ENCODE data around the gene IZUMO1.
"Not testable (repeated sequence)": the region's sequence is repeated elsewhere in the genome, so short reads cannot be mapped to it uniquely, and the experiment has no call there.

IZUMO1 gene

DNA sequence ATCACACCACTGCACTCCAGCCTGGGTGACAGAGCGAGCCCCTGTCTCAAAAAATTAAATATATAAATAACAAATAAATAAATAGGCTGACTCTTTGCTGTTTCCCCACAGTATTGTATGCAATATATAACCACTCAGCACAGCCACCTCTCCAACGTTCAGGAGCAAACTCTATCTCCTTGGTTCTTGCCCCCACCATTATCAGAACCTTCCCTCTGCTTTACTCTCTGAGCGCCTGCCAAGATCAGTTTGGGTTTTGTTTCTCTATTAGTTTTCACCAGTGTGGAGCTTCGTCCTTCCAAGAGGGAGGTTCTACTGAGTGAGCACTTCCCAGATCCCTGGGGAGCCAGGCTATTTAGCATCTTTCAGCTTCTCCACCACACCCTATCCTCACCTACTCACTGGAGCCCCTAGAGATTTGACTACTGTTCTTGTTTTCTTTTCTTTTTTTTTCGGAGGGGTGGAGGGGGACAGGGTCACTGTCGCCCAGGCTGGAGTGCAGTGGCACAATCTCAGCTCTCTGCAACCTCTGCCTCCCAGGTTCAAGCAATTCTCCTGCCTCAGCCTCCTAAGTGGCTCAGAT is 21.6 kb upstream of the IZUMO1 start:
- H4K12ac ChIP-seq (ENCODE audit: low read depth, low read length); H3K79me1 ChIP-seq (ENCODE audit: low read length); H3K9me3 ChIP-seq (ENCODE audit: insufficient read depth, low read depth, low read length); H3K4me2 ChIP-seq (ENCODE audit: low read length); H3K36me3 ChIP-seq (ENCODE audit: control insufficient read depth in 1 of 2, insufficient read depth in 2 of 2, low read length in 2 of 2); H2AK5ac ChIP-seq (ENCODE audit: low read length); H3K18ac ChIP-seq (ENCODE audit: low read length); H4K8ac ChIP-seq (ENCODE audit: low read depth, low read length); H3K27me3 ChIP-seq (ENCODE audit: insufficient read depth, low read length); DNase-seq; H2BK12ac ChIP-seq (ENCODE audit: low read length); H3K9ac ChIP-seq (ENCODE audit: low read length); H3K23ac ChIP-seq (ENCODE audit: low read length); H2BK120ac ChIP-seq (ENCODE audit: insufficient read depth, low read length, poor library complexity); H3K14ac ChIP-seq (ENCODE audit: low read length); H4K91ac ChIP-seq (ENCODE audit: low read depth, low read length); H2AFZ ChIP-seq (ENCODE audit: insufficient read depth, low read length, poor library complexity); H3K4ac ChIP-seq (ENCODE audit: low read depth, low read length); H2BK5ac ChIP-seq (ENCODE audit: low read depth, low read length, poor library complexity); H3K27ac ChIP-seq (ENCODE audit: low read depth, low read length); H3K4me3 ChIP-seq (ENCODE audit: low read depth, low read length); H3K79me2 ChIP-seq (ENCODE audit: control insufficient read depth, insufficient read depth, low read length, poor library complexity); H3K4me1 ChIP-seq (ENCODE audit: control insufficient read depth in 1 of 2, insufficient read depth in 2 of 2, low read length in 2 of 2): not testable (repeated sequence)
- WGBS (ENCODE audit: extremely low coverage, insufficient coverage, insufficient read length): no CpG with 5 or more reads among the region's 6 CpGs

DNA sequence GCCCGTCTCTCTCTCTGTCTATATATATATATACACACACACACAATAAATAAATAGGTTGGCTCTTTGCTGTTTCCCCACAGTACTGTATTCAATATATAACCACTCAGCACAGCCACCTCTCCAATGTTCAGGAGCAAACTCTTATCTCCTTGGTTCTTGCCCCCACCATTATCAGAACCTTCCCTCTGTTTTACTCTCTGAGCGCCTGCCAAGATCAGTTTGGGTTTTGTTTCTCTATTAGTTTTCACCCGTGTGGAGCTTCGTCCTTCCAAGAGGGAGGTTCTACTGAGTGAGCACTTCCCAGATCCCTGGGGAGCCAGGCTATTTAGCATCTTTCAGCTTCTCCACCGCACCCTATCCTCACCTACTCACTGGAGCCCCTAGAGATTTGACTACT is 19.1 kb upstream of the IZUMO1 start:
- H3K14ac ChIP-seq (ENCODE audit: low read length); H3K79me1 ChIP-seq (ENCODE audit: low read length); H2BK12ac ChIP-seq (ENCODE audit: low read length); H3K36me3 ChIP-seq (ENCODE audit: control insufficient read depth in 1 of 2, insufficient read depth in 2 of 2, low read length in 2 of 2); H2AK5ac ChIP-seq (ENCODE audit: low read length); H2AFZ ChIP-seq (ENCODE audit: insufficient read depth, low read length, poor library complexity); H3K9me3 ChIP-seq (ENCODE audit: insufficient read depth, low read depth, low read length); H4K91ac ChIP-seq (ENCODE audit: low read depth, low read length); DNase-seq; H2BK5ac ChIP-seq (ENCODE audit: low read depth, low read length, poor library complexity); H4K12ac ChIP-seq (ENCODE audit: low read depth, low read length); H3K4me1 ChIP-seq (ENCODE audit: control insufficient read depth in 1 of 2, insufficient read depth in 2 of 2, low read length in 2 of 2); H3K27ac ChIP-seq (ENCODE audit: low read depth, low read length); H3K18ac ChIP-seq (ENCODE audit: low read length); H4K8ac ChIP-seq (ENCODE audit: low read depth, low read length); H3K23ac ChIP-seq (ENCODE audit: low read length); H3K79me2 ChIP-seq (ENCODE audit: control insufficient read depth, insufficient read depth, low read length, poor library complexity); H3K4me3 ChIP-seq (ENCODE audit: low read depth, low read length); H3K9ac ChIP-seq (ENCODE audit: low read length); H2BK120ac ChIP-seq (ENCODE audit: insufficient read depth, low read length, poor library complexity); H3K4me2 ChIP-seq (ENCODE audit: low read length); H3K27me3 ChIP-seq (ENCODE audit: insufficient read depth, low read length); H3K4ac ChIP-seq (ENCODE audit: low read depth, low read length): not testable (repeated sequence)
- WGBS (ENCODE audit: extremely low coverage, insufficient coverage, insufficient read length): no CpG with 5 or more reads among the region's 5 CpGs

- H3K27ac ChIP-seq (ENCODE audit: low read depth, low read length): no peak overlapping the region
- H3K14ac ChIP-seq (ENCODE audit: low read length): no peak overlapping the region
- no peak overlapping the region for H2AFZ ChIP-seq (ENCODE audit: insufficient read depth, low read length, poor library complexity)
- WGBS (ENCODE audit: extremely low coverage, insufficient coverage, insufficient read length): no CpG with 5 or more reads among the region's 16 CpGs
- no peak overlapping the region for H4K12ac ChIP-seq (ENCODE audit: low read depth, low read length)
- H3K9me3 ChIP-seq (ENCODE audit: insufficient read depth, low read depth, low read length): no peaks in the 10 kb centered on the region
- no peak overlapping the region for H2BK12ac ChIP-seq (ENCODE audit: low read length)
- H3K36me3 ChIP-seq (ENCODE audit: control insufficient read depth in 1 of 2, insufficient read depth in 2 of 2, low read length in 2 of 2): no peaks in the 10 kb centered on the region
- no peak for DNase-seq
- no peak overlapping the region for H3K9ac ChIP-seq (ENCODE audit: low read length)
- H2BK5ac ChIP-seq (ENCODE audit: low read depth, low read length, poor library complexity): no peak overlapping the region
- no peaks in the 10 kb centered on the region for H3K27me3 ChIP-seq (ENCODE audit: insufficient read depth, low read length)
- H3K23ac ChIP-seq (ENCODE audit: low read length): no peak overlapping the region
- no peak overlapping the region for H3K4me2 ChIP-seq (ENCODE audit: low read length)
- H2AK5ac ChIP-seq (ENCODE audit: low read length): no peak overlapping the region
- H2BK120ac ChIP-seq (ENCODE audit: insufficient read depth, low read length, poor library complexity): no peak overlapping the region
- H3K79me1 ChIP-seq (ENCODE audit: low read length): no peaks in the 10 kb centered on the region
- no peak overlapping the region for H4K91ac ChIP-seq (ENCODE audit: low read depth, low read length)
- H3K4me3 ChIP-seq (ENCODE audit: low read depth, low read length): no peak overlapping the region
- no peak overlapping the region for H3K18ac ChIP-seq (ENCODE audit: low read length)
- H3K4ac ChIP-seq (ENCODE audit: low read depth, low read length): no peak overlapping the region
- no peaks in the 10 kb centered on the region for H3K79me2 ChIP-seq (ENCODE audit: control insufficient read depth, insufficient read depth, low read length, poor library complexity)
- H3K4me1 ChIP-seq (ENCODE audit: control insufficient read depth in 1 of 2, insufficient read depth in 2 of 2, low read length in 2 of 2): no peaks in the 10 kb centered on the region
- H4K8ac ChIP-seq (ENCODE audit: low read depth, low read length): no peak overlapping the region
These were observed 13.9 kb upstream of the IZUMO1 start for GRCh38 chr19:48760504-48761205.

DNA sequence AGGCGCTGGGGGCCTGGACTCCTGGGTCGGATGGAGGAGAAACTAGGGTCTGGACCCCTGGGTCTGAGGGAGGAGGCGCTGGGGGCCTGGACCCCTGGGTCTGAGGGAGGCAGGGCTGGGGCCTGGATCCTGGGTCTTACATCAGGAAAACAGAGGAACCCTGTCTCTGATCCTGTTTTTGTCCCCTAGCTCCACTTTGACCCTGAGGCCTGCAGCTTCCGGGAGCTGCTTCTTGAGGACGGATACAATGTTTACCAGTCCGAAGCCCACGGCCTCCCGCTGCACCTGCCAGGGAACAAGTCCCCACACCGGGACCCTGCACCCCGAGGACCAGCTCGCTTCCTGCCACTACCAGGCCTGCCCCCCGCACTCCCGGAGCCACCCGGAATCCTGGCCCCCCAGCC is 11.0 kb upstream of the IZUMO1 start:
- no peak overlapping the region for H3K9ac ChIP-seq (ENCODE audit: low read length)
- H2BK5ac ChIP-seq (ENCODE audit: low read depth, low read length, poor library complexity): no peak overlapping the region
- no peaks in the 10 kb centered on the region for H3K27me3 ChIP-seq (ENCODE audit: insufficient read depth, low read length)
- H3K18ac ChIP-seq (ENCODE audit: low read length): no peak overlapping the region
- H3K4me2 ChIP-seq (ENCODE audit: low read length): no peak overlapping the region
- no peak overlapping the region for H3K23ac ChIP-seq (ENCODE audit: low read length)
- H3K27ac ChIP-seq (ENCODE audit: low read depth, low read length): no peak overlapping the region
- H3K4me3 ChIP-seq (ENCODE audit: low read depth, low read length): no peak overlapping the region
- no peaks in the 10 kb centered on the region for H3K36me3 ChIP-seq (ENCODE audit: control insufficient read depth in 1 of 2, insufficient read depth in 2 of 2, low read length in 2 of 2)
- no peaks in the 10 kb centered on the region for H3K9me3 ChIP-seq (ENCODE audit: insufficient read depth, low read depth, low read length)
- no CpG with 5 or more reads among the region's 14 CpGs for WGBS (ENCODE audit: extremely low coverage, insufficient coverage, insufficient read length)
- H4K8ac ChIP-seq (ENCODE audit: low read depth, low read length): no peak overlapping the region
- no peak overlapping the region for H2BK12ac ChIP-seq (ENCODE audit: low read length)
- no peak for DNase-seq
- no peak overlapping the region for H4K12ac ChIP-seq (ENCODE audit: low read depth, low read length)
- H3K4ac ChIP-seq (ENCODE audit: low read depth, low read length): no peak overlapping the region
- H3K79me1 ChIP-seq (ENCODE audit: low read length): no peaks in the 10 kb centered on the region
- H2AK5ac ChIP-seq (ENCODE audit: low read length): no peak overlapping the region
- H3K4me1 ChIP-seq (ENCODE audit: control insufficient read depth in 1 of 2, insufficient read depth in 2 of 2, low read length in 2 of 2): peaks cover 6% of the 10 kb centered on the region in 2 experiments
- H4K91ac ChIP-seq (ENCODE audit: low read depth, low read length): no peak overlapping the region
- H3K79me2 ChIP-seq (ENCODE audit: control insufficient read depth, insufficient read depth, low read length, poor library complexity): no peaks in the 10 kb centered on the region
- no peak overlapping the region for H2BK120ac ChIP-seq (ENCODE audit: insufficient read depth, low read length, poor library complexity)
- H3K14ac ChIP-seq (ENCODE audit: low read length): no peak overlapping the region
- no peak overlapping the region for H2AFZ ChIP-seq (ENCODE audit: insufficient read depth, low read length, poor library complexity)

All from trophoblast cell (in vitro differentiated cells and primary cell).